HUDEP-2 (cell line): ENCODE data around the gene TMEM184C.

Source experiments
- DNase-seq, 76 experiments: peaks; one replicate each; lab custom pipeline; 2025; ENCODE audit not compliant: unreplicated experiment in 76 of 76; lab: John Stamatoyannopoulos, UW

TMEM184C gene

GRCh38 chr4:147617173-147617840 is at the start of gene TMEM184C:
Gene TMEM184C, plus strand, starts transcription at chr4:147617397. Its CDS starts 560 bp downstream, at chr4:147617957.
- DNase-seq: peak; percentile 38 to 97 (median 92)

- no peak for DNase-seq
Measured at GRCh38 chr4:147570616-147571015, 46.6 kb upstream of the TMEM184C start.

GRCh38 chr4:147571036-147571770 is 46.0 kb upstream of the TMEM184C start:
- no peak for DNase-seq

GRCh38 chr4:147576084-147576483 is 41.1 kb upstream of the TMEM184C start:
- no peak for DNase-seq

DNA sequence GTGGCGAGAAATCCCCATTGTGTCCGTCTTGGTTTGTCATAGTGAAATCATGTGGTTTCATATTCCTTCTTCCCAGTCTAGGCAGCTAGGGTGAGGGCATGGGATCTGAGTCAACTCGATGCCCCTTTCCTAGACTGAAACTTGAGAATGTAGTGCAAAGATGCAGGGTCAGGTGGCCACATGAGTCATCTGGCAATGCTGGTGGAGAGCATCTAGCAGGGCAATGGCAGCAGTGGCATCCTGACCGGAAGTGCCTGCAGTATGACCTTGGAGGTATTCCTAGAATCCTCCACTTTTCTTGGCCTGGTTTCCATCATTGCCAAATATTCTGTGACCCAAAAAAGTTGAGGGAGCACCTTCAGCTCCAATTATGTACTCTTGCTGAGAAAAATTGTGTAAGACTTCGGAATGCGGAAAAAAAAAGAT is 39.1 kb upstream of the TMEM184C start:
- no peak for DNase-seq

- DNase-seq: no peak
Measured at GRCh38 chr4:147578593-147578992, 38.6 kb upstream of the TMEM184C start.

- no peak for DNase-seq
Measured at GRCh38 chr4:147580396-147580795, 36.8 kb upstream of the TMEM184C start.

GRCh38 chr4:147581606-147582350 is 35.4 kb upstream of the TMEM184C start:
- no peak for DNase-seq

GRCh38 chr4:147582386-147583060 is 34.7 kb upstream of the TMEM184C start:
- DNase-seq: no peak

- DNase-seq: no peak
Measured at GRCh38 chr4:147583876-147584275, 33.3 kb upstream of the TMEM184C start.

DNA sequence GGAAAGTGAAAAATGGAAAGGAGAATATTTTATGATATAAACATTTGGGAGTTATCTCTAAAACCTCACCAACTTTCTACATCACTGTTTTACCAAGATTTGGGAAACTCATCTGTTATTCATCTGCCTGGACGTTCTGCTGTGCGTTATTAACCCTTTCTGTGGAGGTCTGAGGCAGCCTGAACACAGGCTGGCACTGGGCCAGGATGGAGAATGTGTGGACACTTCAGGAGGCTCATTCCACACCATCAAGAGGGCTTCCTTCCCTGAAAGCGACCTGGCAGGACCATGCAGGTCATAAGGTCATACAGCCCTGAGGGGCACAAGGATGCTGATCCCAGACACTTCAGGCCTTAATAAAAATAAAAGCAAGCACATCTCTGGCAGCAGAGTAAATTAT is 31.2 kb upstream of the TMEM184C start:
- DNase-seq: no peak

GRCh38 chr4:147586637-147587036 is 30.6 kb upstream of the TMEM184C start:
- no peak for DNase-seq

- DNase-seq: no peak
Measured at GRCh38 chr4:147587041-147587440, 30.2 kb upstream of the TMEM184C start.

DNA sequence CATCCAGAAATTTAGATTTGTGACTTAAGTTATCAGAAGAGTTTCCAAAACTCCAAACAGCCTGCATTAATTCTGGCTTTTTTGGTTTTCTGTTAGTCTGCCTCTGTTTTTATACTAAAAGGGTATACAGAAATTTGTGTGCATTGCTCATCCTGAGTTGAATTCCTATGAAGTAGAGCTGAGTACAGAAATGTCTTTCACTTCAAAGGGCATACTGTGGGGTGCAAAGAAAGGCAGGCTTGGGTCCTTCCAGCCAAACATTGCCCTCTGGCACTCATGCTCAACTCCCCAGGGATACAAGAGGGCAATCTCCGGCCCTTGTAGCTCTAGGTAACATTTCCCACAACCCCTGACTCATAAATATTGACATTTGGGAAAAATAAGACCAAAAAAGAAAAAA is 27.6 kb upstream of the TMEM184C start:
- DNase-seq: no peak

GRCh38 chr4:147590249-147590920 is 26.8 kb upstream of the TMEM184C start:
- DNase-seq: peak in 31 of 76 experiments; percentile 0 to 53 (median 17)

GRCh38 chr4:147591106-147591505 is 26.1 kb upstream of the TMEM184C start:
- DNase-seq: peak in 8 of 76 experiments; percentile 1 to 35 (median 14)

DNA sequence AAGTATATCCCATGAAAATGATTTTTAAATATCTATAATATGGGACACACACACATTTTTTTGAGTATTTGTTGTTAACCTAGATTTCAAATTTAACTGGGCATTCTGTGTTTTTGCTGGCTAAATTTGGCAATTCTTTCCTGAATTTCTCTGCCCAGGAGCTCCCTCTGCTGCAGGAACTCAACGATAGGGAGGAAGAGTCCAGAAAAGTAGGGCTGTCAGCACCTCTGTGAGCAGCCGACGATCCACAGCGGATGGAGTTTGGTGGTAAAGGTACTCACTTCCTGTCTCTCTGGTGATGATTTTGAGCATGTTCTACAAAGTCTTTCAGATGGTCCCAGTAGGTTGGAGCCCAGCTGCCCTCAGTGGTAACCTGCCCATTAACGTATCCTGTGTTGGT is 23.1 kb upstream of the TMEM184C start:
- DNase-seq: no peak

GRCh38 chr4:147594578-147594977 is 22.6 kb upstream of the TMEM184C start:
- no peak for DNase-seq

GRCh38 chr4:147596377-147596776 is 20.8 kb upstream of the TMEM184C start:
- no peak for DNase-seq

- no peak for DNase-seq
Measured at GRCh38 chr4:147596981-147597380, 20.2 kb upstream of the TMEM184C start.
